ENCODE measurements around the gene AP2S1.
A peak's percentile ranks its signal among the peaks of the same experiment; 100 is the strongest.
"Not testable (repeated sequence)": the region's sequence is repeated elsewhere in the genome, so short reads cannot be mapped to it uniquely, and the experiment has no call there.

Gene AP2S1

DNA sequence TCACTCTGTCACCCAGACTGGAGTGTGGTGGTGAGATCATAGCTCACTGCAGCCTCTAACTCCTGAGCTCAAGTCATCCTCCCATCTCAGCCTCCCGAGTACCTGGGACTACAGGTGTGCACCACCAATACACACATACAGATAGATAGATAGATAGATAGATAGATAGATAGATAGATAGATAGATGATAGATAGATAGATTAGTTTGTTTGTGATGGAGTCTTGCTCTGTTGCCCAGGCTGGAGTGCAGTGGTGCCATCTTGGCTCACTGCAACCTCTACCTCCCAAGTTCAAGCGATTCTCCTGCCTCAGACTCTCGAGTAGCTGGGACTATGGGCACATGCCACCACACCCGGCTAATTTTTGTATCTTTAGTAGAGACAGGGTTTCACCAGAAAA, 46.2 kb downstream of the AP2S1 start:
- not testable (repeated sequence) for DNase-seq (ENCODE audit: low spot score)

DNA sequence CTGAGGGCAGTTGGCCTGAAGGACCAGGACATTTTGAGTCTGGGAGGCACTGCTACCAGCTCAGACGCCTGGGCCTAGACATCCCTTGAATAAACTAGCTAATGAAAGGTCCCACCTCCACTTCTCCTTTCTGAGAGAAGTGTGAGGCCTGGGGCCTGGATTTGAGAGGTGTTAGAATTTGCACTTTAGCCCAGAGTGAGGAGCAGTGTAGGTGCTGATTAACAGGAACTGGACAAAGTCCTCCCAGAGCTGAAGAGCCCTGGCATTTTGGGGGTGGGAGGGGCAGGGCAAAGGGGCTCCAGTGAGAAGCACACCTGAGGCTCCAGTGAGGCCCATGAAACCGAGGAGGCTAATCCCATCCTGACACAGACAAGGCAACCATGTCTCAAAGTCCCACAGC, 47.1 kb downstream of the AP2S1 start:
- DNase-seq (ENCODE audit: low spot score) = no peak

DNA sequence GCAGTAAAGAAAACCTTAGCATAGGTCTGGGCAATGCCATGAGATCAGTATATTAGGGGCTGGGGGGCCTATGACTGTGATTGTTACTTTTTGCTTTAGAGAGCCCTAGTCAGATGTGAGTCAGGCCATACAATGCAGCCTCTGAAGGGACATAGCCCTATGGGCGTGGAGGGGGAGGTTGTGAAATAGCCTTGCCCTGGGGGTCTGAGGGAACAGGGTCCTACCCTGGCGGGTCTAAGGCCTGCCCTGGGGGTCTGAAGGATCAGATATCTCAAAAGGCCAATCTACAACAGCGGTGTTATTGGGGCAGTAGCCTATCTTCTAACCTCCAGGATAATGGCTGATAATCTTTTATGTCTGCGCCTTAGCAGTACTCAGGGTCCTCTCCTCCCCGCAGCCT, 48.5 kb downstream of the AP2S1 start:
- no peak for DNase-seq (ENCODE audit: low spot score)

DNA sequence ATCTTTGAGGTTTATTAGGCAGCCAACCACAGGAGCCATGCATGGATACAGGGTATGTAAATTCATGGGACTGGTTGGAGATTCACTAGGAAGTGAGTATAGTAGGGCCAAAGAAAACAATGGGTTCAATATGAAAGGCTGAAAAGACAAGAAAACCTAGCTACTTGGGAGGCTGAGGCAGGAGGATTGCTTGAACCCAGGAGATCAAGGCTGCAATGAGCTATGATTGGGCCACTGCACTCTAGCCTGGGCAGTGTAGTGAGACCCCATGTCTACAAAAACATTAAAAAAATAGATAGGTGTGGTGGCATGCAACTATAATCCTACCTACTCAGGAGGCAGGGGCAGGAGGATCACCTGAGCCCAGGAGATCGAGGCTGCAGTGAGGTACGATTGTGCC, 51.9 kb downstream of the AP2S1 start:
- no peak for DNase-seq (ENCODE audit: low spot score)

DNA sequence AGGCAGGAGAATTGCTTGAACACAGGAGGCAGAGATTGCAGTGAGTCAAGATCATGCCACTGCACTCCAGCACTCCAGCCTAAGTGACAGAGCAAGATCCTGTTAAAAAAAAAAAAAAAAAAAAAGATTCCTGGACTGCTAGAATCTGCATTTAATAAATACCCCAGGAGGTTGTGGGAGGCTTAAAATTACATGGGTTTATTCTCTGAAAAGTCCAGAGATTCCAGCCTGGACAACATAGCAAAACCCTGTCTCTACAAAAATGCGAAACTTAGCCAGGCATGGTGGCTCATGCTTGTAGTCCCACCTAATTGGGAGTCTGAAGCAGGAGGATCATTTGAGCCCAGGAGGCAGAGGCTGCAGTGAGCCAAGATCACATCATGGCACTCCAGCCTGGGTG, 52.8 kb downstream of the AP2S1 start:
- DNase-seq (ENCODE audit: low spot score) = no peak

DNA sequence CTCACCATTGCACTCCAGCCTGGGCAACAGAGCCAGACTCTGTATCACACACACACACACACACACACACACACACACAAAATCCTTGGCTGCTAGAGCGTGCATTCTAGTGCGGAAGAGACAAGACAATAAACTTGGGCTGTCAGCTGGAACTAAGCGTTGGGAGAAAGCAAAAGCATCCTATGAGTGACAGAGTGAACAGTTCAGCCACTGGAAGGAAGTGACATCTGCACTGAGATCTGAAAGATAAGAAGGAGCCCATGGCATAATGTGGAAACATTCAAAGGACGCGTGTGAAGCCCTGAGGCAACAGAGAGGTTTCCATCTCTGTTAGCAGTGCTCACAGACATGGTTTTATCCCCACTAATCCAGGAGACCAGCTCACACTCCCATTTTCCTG, 58.7 kb downstream of the AP2S1 start:
- DNase-seq (ENCODE audit: low spot score) = no peak

DNA sequence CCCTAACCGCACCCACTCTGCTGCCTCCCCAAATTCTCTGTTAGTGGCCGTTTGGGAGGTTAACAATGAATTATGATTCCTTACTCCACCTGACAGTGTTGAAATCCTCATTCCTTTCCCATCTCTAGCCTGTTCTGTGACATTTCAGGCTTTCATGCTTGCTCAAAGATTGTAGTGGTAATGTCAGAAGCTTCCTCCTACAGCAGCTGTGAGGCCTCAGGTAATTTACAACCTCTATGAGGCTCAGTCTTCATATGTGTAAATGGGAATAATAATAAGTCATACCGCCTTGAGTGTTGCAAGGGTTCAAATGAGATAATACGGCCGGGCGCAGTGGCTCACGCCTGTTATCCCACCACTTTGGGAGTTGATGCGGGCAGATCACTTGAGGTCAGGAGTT, 61.3 kb downstream of the AP2S1 start:
- no peak for DNase-seq (ENCODE audit: low spot score)

DNA sequence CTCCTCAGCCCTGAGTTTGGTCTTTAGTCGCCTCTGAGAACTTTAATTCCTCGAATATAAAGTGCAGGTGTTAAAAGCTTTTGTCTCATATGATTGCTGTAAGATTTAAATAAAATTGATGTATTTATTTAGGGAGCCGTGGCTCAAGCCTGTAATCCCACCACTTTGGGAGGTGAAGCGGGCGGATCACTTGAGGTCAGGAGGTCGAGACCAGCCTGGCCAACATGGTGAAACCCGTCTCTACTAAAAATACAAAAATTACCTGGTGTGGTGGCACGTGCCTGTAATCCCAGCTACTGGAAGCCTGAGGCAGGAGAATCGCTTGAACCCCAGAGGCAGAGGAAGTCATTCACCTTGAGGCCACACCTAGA, 61.7 kb downstream of the AP2S1 start:
- no peak for DNase-seq (ENCODE audit: low spot score)

DNA sequence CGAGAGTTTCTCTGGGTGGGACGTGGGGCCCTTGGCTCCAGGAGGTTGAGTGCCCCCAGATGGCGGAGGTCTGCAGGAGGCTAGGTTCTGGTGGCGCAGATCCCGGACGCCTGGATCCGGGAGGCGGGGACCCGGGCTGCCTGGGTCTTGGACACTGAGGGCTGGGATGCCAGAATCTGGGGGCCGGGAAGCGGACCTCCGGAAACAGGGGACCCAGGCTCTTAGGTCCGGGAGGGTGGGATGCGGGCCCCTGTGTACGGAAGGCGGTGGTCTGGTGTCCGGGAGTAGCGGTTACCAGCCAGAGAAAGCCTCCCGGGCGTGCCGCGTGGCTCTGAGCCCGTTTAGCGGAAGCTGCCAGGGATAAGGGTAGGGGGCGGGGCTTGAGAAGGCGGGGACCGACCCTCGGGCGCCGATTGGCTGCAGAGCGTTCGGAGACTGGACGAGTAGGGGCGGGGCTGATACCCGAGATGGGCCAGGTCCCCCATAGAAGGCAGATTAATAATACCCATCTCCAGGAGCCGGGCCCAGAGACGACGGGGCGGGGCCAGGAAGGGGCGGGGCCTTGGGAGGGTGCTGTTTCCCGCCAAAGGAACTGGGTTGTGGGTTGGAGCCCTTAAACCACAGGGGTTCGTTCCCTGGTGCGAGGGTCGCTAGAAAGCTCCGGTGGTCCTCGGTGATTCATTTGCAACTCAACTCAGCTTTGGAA, 62.2 kb downstream of the AP2S1 start, which contains the start of gene SLC1A5:
SLC1A5 (minus strand) TSS at position 333 of the 706 bp plus-strand sequence. CDS start 629 bp downstream, outside the sequence.
- DNase-seq (ENCODE audit: low spot score) = peak; percentile 66
